Mucosa of descending colon (tissue), 3 donors: ENCODE measurements around the gene CASP8AP2. TPM values are rescaled to one million over a fixed set of nuclear protein-coding genes. Genes with fewer than 3 reads are reported as not detected.
A peak's percentile ranks its signal among the peaks of the same experiment; 100 is the strongest.
"Not testable (repeated sequence)": the region's sequence is repeated elsewhere in the genome, so short reads cannot be mapped to it uniquely, and the experiment has no call there.

Experiments
- ATAC-seq: fragments of 200-7000 bp; cut with Tn5 transposase; one replicate; pipeline ENCODE4 v1.9.1; 2020; ENCODE audit warnings: mild to moderate bottlenecking, moderate library complexity
- DNase-seq, 3 donors: peaks; one replicate each; pipeline ENCODE4 v3.0.0-alpha.2; 2020
- H3K36me3 ChIP-seq: fragments of 200-600 bp; one replicate; pipeline ENCODE4 v1.8.0; 2021; ENCODE audit warnings: low read depth, mild to moderate bottlenecking
- H3K4me1 ChIP-seq: fragments of 200-600 bp; one replicate; pipeline ENCODE4 v1.8.0; 2021; ENCODE audit warnings: low read depth, mild to moderate bottlenecking
- H3K4me3 ChIP-seq: fragments of 200-600 bp; one replicate; pipeline ENCODE4 v1.8.0; 2021; ENCODE audit warnings: mild to moderate bottlenecking
- H3K9me3 ChIP-seq: fragments of 200-600 bp; one replicate; pipeline ENCODE4 v1.8.0; 2021; ENCODE audit warnings: mild to moderate bottlenecking
- CTCF ChIP-seq: fragments of 200-600 bp; IDR thresholded peaks from one replicate; pipeline ENCODE4 v1.8.0; 2022; ENCODE audit warnings: antibody characterized with exemption, mild to moderate bottlenecking
- intact Hi-C, 2 donors: fragments of 100-400 bp; cut with DNase I in 1 of 2; cut with micrococcal nuclease in 1 of 2; formaldehyde crosslinking; loops; one replicate each; pipeline versions ENCODE4 v1.11.0 to v1.11.1; 2022; cut with DNase I, micrococcal nuclease
- total RNA-seq, 3 donors: library from RNA; stranded (reverse); fragmentation: NEBNext Ultra II Directional in 2 of 3; extraction: Animal tissue kit (Norgen Biotek cat#: 25700) in 2 of 3; gene quantifications; one replicate each; pipeline versions ENCODE4 v1.2.1 to v1.2.4, GENCODE V29; 2021 to 2023
- donor health status: DM: no; HTN: no; CAD: no; lungs with moderate emphysema.
- donor health status: DM: no; HTN: no; CAD: no.
- donor health status: DM: no; HTN: yes; CAD: no.

The CASP8AP2 gene
- total RNA-seq, 3 donors from 2014 or later, result 11.7 to 23.3 (median 15.7) TPM

DNA sequence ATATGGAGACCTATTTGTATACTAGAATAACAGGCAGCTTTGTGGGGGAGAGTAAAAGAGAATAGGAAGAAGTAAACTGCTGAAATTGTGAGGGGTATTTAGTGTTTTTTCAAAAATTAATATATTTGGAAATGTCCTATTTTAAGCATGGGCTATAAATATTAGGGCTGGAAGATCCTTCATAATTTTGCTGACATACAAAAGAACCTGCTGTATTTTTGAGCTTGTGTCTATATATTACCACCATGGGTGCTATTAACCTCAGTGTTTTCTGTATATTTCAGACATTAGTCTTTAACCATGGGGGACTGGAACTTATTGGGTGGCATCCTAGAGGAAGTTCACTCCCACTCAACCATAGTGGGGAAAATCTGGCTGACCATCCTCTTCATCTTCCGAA lies 64.5 kb downstream of the CASP8AP2 start, which contains the start of gene GJA10:
TSS of gene GJA10 (plus strand) at position 301 of the 400 bp plus-strand sequence. CDS start at position 301, 0 bp downstream.
- intact Hi-C loops, result no loop called here
- no peak for ATAC-seq
- H3K36me3 ChIP-seq, result no peaks in the 10 kb centered on the region
- TF ChIP-seq CTCF, result no peak
- no peak within 1 kb of the TSS for H3K4me3 ChIP-seq
- H3K4me1 ChIP-seq, result no peaks in the 10 kb centered on the region
- no peaks in the 10 kb centered on the region for H3K9me3 ChIP-seq
- no peak for DNase-seq

DNA sequence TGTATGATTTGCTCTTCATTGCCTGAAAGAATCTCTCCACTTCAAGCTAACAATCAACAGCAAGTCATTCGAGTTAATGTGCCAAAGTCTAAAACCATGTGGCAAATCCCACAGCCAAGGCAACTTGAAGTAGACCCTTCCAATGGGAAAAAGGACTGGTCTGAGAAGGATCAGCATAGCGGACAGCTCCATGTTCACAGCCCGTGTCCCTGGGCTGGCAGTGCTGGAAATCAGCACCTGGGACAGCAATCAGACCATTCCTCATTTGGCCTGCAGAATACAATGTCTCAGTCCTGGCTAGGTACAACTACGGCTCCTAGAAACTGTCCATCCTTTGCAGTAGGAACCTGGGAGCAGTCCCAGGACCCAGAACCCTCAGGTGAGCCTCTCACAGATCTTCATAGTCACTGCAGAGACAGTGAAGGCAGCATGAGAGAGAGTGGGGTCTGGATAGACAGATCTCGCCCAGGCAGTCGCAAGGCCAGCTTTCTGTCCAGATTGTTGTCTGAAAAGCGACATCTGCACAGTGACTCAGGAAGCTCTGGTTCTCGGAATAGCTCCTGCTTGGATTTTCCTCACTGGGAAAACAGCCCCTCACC lies 65.7 kb downstream of the CASP8AP2 start:
- no peak overlapping the region for H3K4me3 ChIP-seq
- TF ChIP-seq CTCF, result no peak
- no peaks in the 10 kb centered on the region for H3K36me3 ChIP-seq
- intact Hi-C loops, result no loop called here
- H3K4me1 ChIP-seq, result no peaks in the 10 kb centered on the region
- DNase-seq (peak in 1 of 3 donors; percentile 29), ATAC-seq (peak; percentile 42)
- no peaks in the 10 kb centered on the region for H3K9me3 ChIP-seq

- H3K4me1 ChIP-seq, H3K9me3 ChIP-seq, H3K4me3 ChIP-seq, ATAC-seq, DNase-seq, H3K36me3 ChIP-seq, intact Hi-C loops: not testable (repeated sequence)
Measured at GRCh38 chr6:89910001-89910901, 80.6 kb downstream of the CASP8AP2 start.

- Histone ChIP-seq H3K4me3 (no peak overlapping the region), H3K4me1 (no peaks in the 10 kb centered on the region), H3K9me3 (no peaks in the 10 kb centered on the region), H3K36me3 (no peaks in the 10 kb centered on the region)
- no peak for ATAC-seq
- intact Hi-C loops, result no loop called here
- no peak for DNase-seq
- TF ChIP-seq CTCF, result no peak
Measured at GRCh38 chr6:89910902-89911240, 81.2 kb downstream of the CASP8AP2 start.

DNA sequence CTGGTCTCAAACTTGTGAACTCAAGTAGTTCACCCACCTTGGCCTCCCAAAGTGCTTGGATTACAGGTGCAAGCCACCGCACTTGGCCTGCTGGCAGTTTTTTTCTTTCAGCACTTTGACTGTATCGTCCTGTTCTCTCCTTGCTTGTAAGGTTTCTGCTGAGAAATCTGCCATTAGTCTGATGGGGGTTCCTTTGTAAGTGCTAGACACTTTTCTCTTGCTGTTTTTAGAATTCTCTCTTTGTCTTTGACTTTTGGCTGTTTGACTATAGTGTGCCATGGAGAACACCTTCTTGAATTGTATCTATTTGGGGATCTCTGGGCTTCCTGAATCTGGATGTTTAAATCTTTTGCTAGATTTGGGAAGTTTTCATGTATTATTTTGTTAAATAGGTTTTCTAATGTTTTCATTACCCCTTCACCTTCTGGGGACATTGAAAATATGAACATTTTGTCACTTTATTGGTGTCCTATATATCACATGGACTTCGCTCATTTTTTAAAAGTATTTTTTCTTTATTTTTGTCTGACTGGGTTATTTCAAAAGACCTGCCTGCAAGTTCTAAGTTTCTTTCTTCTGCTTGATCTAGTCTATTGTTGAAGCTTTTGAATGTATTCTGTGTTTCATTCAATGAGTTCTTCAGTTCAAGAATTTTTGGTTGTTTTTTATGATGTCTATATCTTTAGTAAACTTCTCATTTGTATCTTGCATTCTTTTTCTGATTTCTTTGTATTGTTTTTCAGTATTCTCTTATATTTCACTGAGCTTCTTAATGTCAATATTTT lies 86.6 kb downstream of the CASP8AP2 start:
- no peak for TF ChIP-seq CTCF
- intact Hi-C loops, result no loop called here
- no peak for ATAC-seq

More for the DNA sequence above, 86.6 kb downstream of the CASP8AP2 start:
- DNase-seq, result no peak
- Histone ChIP-seq H3K36me3 (no peaks in the 10 kb centered on the region), H3K4me1 (no peaks in the 10 kb centered on the region), H3K9me3 (peaks cover 5% of the 10 kb centered on the region), H3K4me3 (no peak overlapping the region)
